ENCODE data around the gene ATP6V1F. TPM values are rescaled to one million over a fixed set of nuclear protein-coding genes. Genes with fewer than 3 reads are reported as not detected.

The ATP6V1F gene
- polyA plus RNA-seq, 1 donor (not counting 4 experiments of a cell fraction or from before 2014, with no cell fraction given), result 263 TPM

- TF ChIP-seq EZH2 (IDR thresholded peaks at IDR 0.05; ENCODE audit: low read length) (no peak), CTCF (optimal IDR thresholded peaks at IDR 0.05 in 1 of 3, IDR thresholded peaks at IDR 0.05 in 1 of 3, conservative IDR thresholded peaks at IDR 0.05 in 1 of 3; ENCODE audit: extremely low read depth in 1 of 3, insufficient read depth in 2 of 3, low read length in 3 of 3) (no peak)
- no peak for DNase-seq (ENCODE audit: low read depth, low spot score)
- H3K9ac ChIP-seq (ENCODE audit: control insufficient read depth, extremely low read depth, insufficient read depth, low read length), result no peak overlapping the region
- dilution Hi-C loops (cut with MboI; ENCODE audit: extremely low pct_ligation_motif_present, low sequenced_read_pairs), result no loop called here
- no peaks in the 10 kb centered on the region for H3K36me3 ChIP-seq (ENCODE audit: control insufficient read depth in 2 of 2, extremely low read depth in 1 of 2, insufficient read depth in 2 of 2, low read length in 2 of 2)
- H3K4me1 ChIP-seq (ENCODE audit: control insufficient read depth, extremely low read depth, insufficient read depth, low read length), result peaks cover 37% of the 10 kb centered on the region
- no peaks in the 10 kb centered on the region for H3K79me2 ChIP-seq (ENCODE audit: control insufficient read depth, insufficient read depth, low read length)
- H3K9me1 ChIP-seq (ENCODE audit: control insufficient read depth, extremely low read depth, insufficient read depth, low read length), result no peaks in the 10 kb centered on the region
- no peak overlapping the region for H3K27ac ChIP-seq (ENCODE audit: control insufficient read depth, insufficient read depth, low read length)
- no peaks in the 10 kb centered on the region for H4K20me1 ChIP-seq (ENCODE audit: control insufficient read depth, extremely low read depth, insufficient read depth, low read length)
- H3K4me2 ChIP-seq (ENCODE audit: control insufficient read depth, extremely low read depth, insufficient read depth, low read depth, low read length), result no peak overlapping the region
- H2AFZ ChIP-seq (ENCODE audit: control insufficient read depth, low read length), result no peak overlapping the region
- FAIRE-seq, result no peak
- no peaks in the 10 kb centered on the region for H3K27me3 ChIP-seq (ENCODE audit: control insufficient read depth, extremely low read depth, insufficient read depth, low read length)
- H3K4me3 ChIP-seq (ENCODE audit: control insufficient read depth in 2 of 3, extremely low read depth in 1 of 3, insufficient read depth in 2 of 3, low read depth in 1 of 3, low read length in 3 of 3), result no peak overlapping the region
- H3K9me3 ChIP-seq (ENCODE audit: control insufficient read depth, low read depth, low read length), result no peaks in the 10 kb centered on the region
Observed at GRCh38 chr7:128894101-128894440, 31.4 kb downstream of the ATP6V1F start.

GRCh38 chr7:128895320-128895719, 32.7 kb downstream of the ATP6V1F start:
- dilution Hi-C loops (cut with MboI; ENCODE audit: extremely low pct_ligation_motif_present, low sequenced_read_pairs), result no loop called here
- TF ChIP-seq CTCF (optimal IDR thresholded peaks at IDR 0.05 in 1 of 3, IDR thresholded peaks at IDR 0.05 in 1 of 3, conservative IDR thresholded peaks at IDR 0.05 in 1 of 3; ENCODE audit: extremely low read depth in 1 of 3, insufficient read depth in 2 of 3, low read length in 3 of 3) (no peak), EZH2 (IDR thresholded peaks at IDR 0.05; ENCODE audit: low read length) (no peak)
- Histone ChIP-seq H2AFZ (ENCODE audit: control insufficient read depth, low read length) (no peak overlapping the region), H3K79me2 (ENCODE audit: control insufficient read depth, insufficient read depth, low read length) (no peaks in the 10 kb centered on the region), H3K9me1 (ENCODE audit: control insufficient read depth, extremely low read depth, insufficient read depth, low read length) (no peaks in the 10 kb centered on the region), H3K9me3 (ENCODE audit: control insufficient read depth, low read depth, low read length) (no peaks in the 10 kb centered on the region), H3K4me3 (ENCODE audit: control insufficient read depth in 2 of 3, extremely low read depth in 1 of 3, insufficient read depth in 2 of 3, low read depth in 1 of 3, low read length in 3 of 3) (no peak overlapping the region), H3K4me2 (ENCODE audit: control insufficient read depth, extremely low read depth, insufficient read depth, low read depth, low read length) (no peak overlapping the region), H3K27ac (ENCODE audit: control insufficient read depth, insufficient read depth, low read length) (no peak overlapping the region), H4K20me1 (ENCODE audit: control insufficient read depth, extremely low read depth, insufficient read depth, low read length) (no peaks in the 10 kb centered on the region), H3K9ac (ENCODE audit: control insufficient read depth, extremely low read depth, insufficient read depth, low read length) (no peak overlapping the region), H3K4me1 (ENCODE audit: control insufficient read depth, extremely low read depth, insufficient read depth, low read length) (peaks cover 34% of the 10 kb centered on the region), H3K27me3 (ENCODE audit: control insufficient read depth, extremely low read depth, insufficient read depth, low read length) (no peaks in the 10 kb centered on the region), H3K36me3 (ENCODE audit: control insufficient read depth in 2 of 2, extremely low read depth in 1 of 2, insufficient read depth in 2 of 2, low read length in 2 of 2) (no peaks in the 10 kb centered on the region)
- DNase-seq (ENCODE audit: low read depth, low spot score) (no peak), FAIRE-seq (no peak)
